ENCODE data around the gene ATP2A3. TPM values are rescaled to one million over a fixed set of nuclear protein-coding genes. Genes with fewer than 3 reads are reported as not detected.
A peak's percentile ranks its signal among the peaks of the same experiment; 100 is the strongest.

ATP2A3 gene
- total RNA-seq, 1 donor from 2014 or later = 541 TPM

- Mint-ChIP-seq H3K9me3 (no peaks in the 10 kb centered on the region), H3K27ac (peak overlapping the region; percentile 68), H3K4me1 (peaks cover 39% of the 10 kb centered on the region), H3K4me3 (no peak overlapping the region), H3K36me3 (ENCODE audit: low read depth) (peaks cover 36% of the 10 kb centered on the region), H3K27me3 (no peaks in the 10 kb centered on the region)
- POLR2A ChIA-PET = interaction anchor here (0.6 to 3.1 kb wide), 2 partner anchors 9 to 43 kb away, joined by 4 to 18 read pairs; no protein-coding TSS in a partner anchor
- ATAC-seq (ENCODE audit: low read depth) (no peak), DNase-seq (no peak)
- intact Hi-C loops (cut with micrococcal nuclease) = no loop called here
- CTCF ChIA-PET = no interaction called here
- TF ChIP-seq CTCF (IDR thresholded peaks at IDR 0.05) = no peak
These were observed 41.5 kb downstream of the ATP2A3 start for GRCh38 chr17:3922765-3923164.

- intact Hi-C loops (cut with micrococcal nuclease) = no loop called here
- CTCF ChIA-PET = no interaction called here
- Mint-ChIP-seq H3K4me3 (no peak overlapping the region), H3K4me1 (peaks cover 48% of the 10 kb centered on the region), H3K36me3 (ENCODE audit: low read depth) (peaks cover 26% of the 10 kb centered on the region), H3K27ac (peak overlapping the region; percentile 68), H3K9me3 (no peaks in the 10 kb centered on the region), H3K27me3 (no peaks in the 10 kb centered on the region)
- ATAC-seq (ENCODE audit: low read depth) (peak; percentile 14), DNase-seq (no peak)
- POLR2A ChIA-PET = interaction anchor here (0.8 to 3.1 kb wide), 6 partner anchors 8 to 43 kb away, joined by 3 to 18 read pairs (median 4); partner anchors contain the start of gene CAMKK1
- TF ChIP-seq CTCF (IDR thresholded peaks at IDR 0.05) = no peak
These were observed 42.5 kb downstream of the ATP2A3 start for GRCh38 chr17:3921502-3922319.

GRCh38 chr17:3921006-3921405 is 43.2 kb downstream of the ATP2A3 start:
- ATAC-seq (ENCODE audit: low read depth) = peak; percentile 26
- no peaks in the 10 kb centered on the region for H3K27me3 Mint-ChIP-seq
- no peak for DNase-seq
- intact Hi-C loops (cut with micrococcal nuclease) = no loop called here
- ChIA-PET CTCF (no interaction called here), POLR2A (interaction anchor here (0.8 to 3.1 kb wide), 7 partner anchors 7 to 44 kb away, joined by 3 to 18 read pairs (median 4); partner anchors contain the start of gene CAMKK1)
- H3K9me3 Mint-ChIP-seq = no peaks in the 10 kb centered on the region
- peak overlapping the region; percentile 35 for H3K27ac Mint-ChIP-seq
- peaks cover 22% of the 10 kb centered on the region for H3K36me3 Mint-ChIP-seq (ENCODE audit: low read depth)
- no peak for TF ChIP-seq CTCF (IDR thresholded peaks at IDR 0.05)
- H3K4me3 Mint-ChIP-seq = no peak overlapping the region
- H3K4me1 Mint-ChIP-seq = peaks cover 55% of the 10 kb centered on the region

GRCh38 chr17:3919123-3919624 is 45.1 kb downstream of the ATP2A3 start:
- Mint-ChIP-seq H3K36me3 (ENCODE audit: low read depth) (peaks cover 4% of the 10 kb centered on the region), H3K9me3 (no peaks in the 10 kb centered on the region), H3K27ac (no peak overlapping the region), H3K4me3 (no peak overlapping the region), H3K27me3 (no peaks in the 10 kb centered on the region), H3K4me1 (peaks cover 66% of the 10 kb centered on the region)
- intact Hi-C loops (cut with micrococcal nuclease) = loop anchor here (10.0 kb wide), 1 partner anchor 184 kb away; no protein-coding TSS in a partner anchor
- TF ChIP-seq CTCF (IDR thresholded peaks at IDR 0.05) = no peak
- ChIA-PET CTCF (no interaction called here), POLR2A (interaction anchor here (1.8 kb wide), 1 partner anchor 34 kb away, joined by 4 read pairs; no protein-coding TSS in a partner anchor)
- ATAC-seq (ENCODE audit: low read depth) (no peak), DNase-seq (no peak)
